Endothelial cell of umbilical vein (primary cell): ENCODE results near the gene EGLN1. TPM values are rescaled to one million over a fixed set of nuclear protein-coding genes. Genes with fewer than 3 reads are reported as not detected.

Experiments
- BruUV-seq: library from RNA; stranded (reverse); fragments of 400-500 nt; replicated peaks from 2 replicates; lab custom pipeline; 2021; lab: Mats Ljungman, UMichigan
- CTCF ChIA-PET: fragments of 300-600, 350-600 bp; sonication (Branson Sonifier 250); formaldehyde crosslinking; loops from one replicate; lab custom pipeline; 2021; ENCODE audit warnings: antibody characterized with exemption, inconsistent platforms; lab: Charles Lee
- POLR2A ChIA-PET: fragments of 300-600, 350-600 bp; sonication (Branson Sonifier 250); formaldehyde crosslinking; loops from one replicate; lab custom pipeline; 2021; ENCODE audit warnings: antibody characterized with exemption, inconsistent platforms; lab: Charles Lee
- DNase-seq: peaks from one replicate; pipeline ENCODE4 v3.0.0-alpha.2; 2011; ENCODE audit warnings: low read depth, low spot score
- FAIRE-seq: peaks from 2 replicates; lab custom pipeline; 2011; peaks lifted over from hg19 to GRCh38; lab: Jason Lieb, UNC
- H2AFZ ChIP-seq: 2 replicates; pipeline ENCODE4 v1.6.0; 2012; ENCODE audit warnings: low read depth, low read length, control low read depth, inconsistent platforms
- H3K27ac ChIP-seq: 2 replicates; pipeline ENCODE4 v1.5.1; 2011; ENCODE audit warnings: low read depth, mild to moderate bottlenecking, control low read depth, low read length, moderate library complexity; ENCODE audit not compliant: insufficient read depth
- H3K27me3 ChIP-seq, 2 experiments: 2 replicates each; pipeline versions ENCODE4 v1.6.0 to v1.6.1; 2011; ENCODE audit warnings: low read length in 2 of 2, mixed read lengths in 1 of 2; ENCODE audit not compliant: control insufficient read depth in 2 of 2, insufficient read depth in 2 of 2
- H3K36me3 ChIP-seq, 2 experiments: 2 replicates in 1 of 2; 3 replicates in 1 of 2; pipeline ENCODE4 v1.5.1; 2011; ENCODE audit warnings: low read length in 2 of 2, mild to moderate bottlenecking in 1 of 2, moderate library complexity in 1 of 2; ENCODE audit not compliant: control insufficient read depth in 2 of 2, insufficient read depth in 2 of 2; ENCODE audit errors: extremely low read depth in 1 of 2
- H3K4me1 ChIP-seq: 3 replicates; pipeline ENCODE4 v1.5.1; 2011; ENCODE audit warnings: mild to moderate bottlenecking, low read length; ENCODE audit not compliant: control insufficient read depth, insufficient read depth; ENCODE audit errors: extremely low read depth
- H3K4me2 ChIP-seq: 2 replicates; pipeline ENCODE4 v1.6.1; 2011; ENCODE audit warnings: low read length, control low read depth, mixed read lengths; ENCODE audit not compliant: insufficient read depth
- H3K4me3 ChIP-seq, 3 experiments: fragments of 200-600 bp in 1 of 3; sonication (generic), shearing (Covaris generic) in 1 of 3; replicated peaks in 1 of 3; 2 replicates each; pipeline ENCODE4 v1.5.1; 2011 to 2016; ENCODE audit warnings: control low read depth in 3 of 3, low read length in 3 of 3, mild to moderate bottlenecking in 2 of 3, inconsistent platforms in 1 of 3, low read depth in 1 of 3, moderate library complexity in 1 of 3; ENCODE audit not compliant: insufficient read depth in 1 of 3
- H3K79me2 ChIP-seq: 2 replicates; pipeline ENCODE4 v1.6.0; 2012; ENCODE audit warnings: low read length, inconsistent platforms; ENCODE audit not compliant: control insufficient read depth, insufficient read depth
- H3K9ac ChIP-seq: replicated peaks from 2 replicates; pipeline ENCODE3; 2011; ENCODE audit warnings: low read length, control low read depth; ENCODE audit not compliant: insufficient read depth; ENCODE audit errors: extremely low read depth
- H3K9me1 ChIP-seq: replicated peaks from 3 replicates; pipeline ENCODE4 v1.6.0; 2011; ENCODE audit warnings: mild to moderate bottlenecking, low read length; ENCODE audit not compliant: control insufficient read depth, insufficient read depth; ENCODE audit errors: extremely low read depth
- H3K9me3 ChIP-seq: replicated peaks from 2 replicates; pipeline ENCODE4 v1.5.1; 2012; ENCODE audit warnings: low read length, inconsistent platforms; ENCODE audit not compliant: control insufficient read depth, insufficient read depth
- H4K20me1 ChIP-seq: replicated peaks from 2 replicates; pipeline ENCODE3; 2011; ENCODE audit warnings: mild to moderate bottlenecking, low read length; ENCODE audit not compliant: control insufficient read depth, insufficient read depth; ENCODE audit errors: extremely low read depth
- EZH2 ChIP-seq: IDR thresholded peaks from 2 replicates; pipeline ENCODE4 v1.6.1; 2012; ENCODE audit warnings: borderline replicate concordance, low read depth, mild to moderate bottlenecking, moderate library complexity, low read length, inconsistent platforms; ENCODE audit not compliant: severe bottlenecking
- FOS ChIP-seq: IDR thresholded peaks from 2 replicates; pipeline ENCODE4 v1.6.1; 2011; ENCODE audit warnings: mild to moderate bottlenecking, low read length, moderate library complexity, borderline replicate concordance; ENCODE audit not compliant: insufficient read depth
- GATA2 ChIP-seq: IDR thresholded peaks from 2 replicates; pipeline ENCODE4 v1.7.0; 2011; ENCODE audit warnings: low read depth, mild to moderate bottlenecking, moderate library complexity, mixed read lengths, low read length; ENCODE audit not compliant: insufficient read length, insufficient read depth
- JUN ChIP-seq: IDR thresholded peaks from 2 replicates; pipeline ENCODE4 v1.6.1; 2011; ENCODE audit warnings: borderline replicate concordance, low read depth; ENCODE audit not compliant: insufficient read length, insufficient read depth
- MAX ChIP-seq: IDR thresholded peaks from 2 replicates; pipeline ENCODE4 v1.6.1; 2011; ENCODE audit not compliant: insufficient read depth, insufficient read length
- MYC ChIP-seq: IDR thresholded peaks from one replicate; pipeline ENCODE4 v1.6.1; 2011; ENCODE audit warnings: mild to moderate bottlenecking, low read depth, low read length
- POLR2A ChIP-seq: IDR thresholded peaks from 2 replicates; pipeline ENCODE4 v1.6.1; 2012; ENCODE audit warnings: low read depth, mild to moderate bottlenecking, control low read depth, low read length
- POLR2AphosphoS5 ChIP-seq: IDR thresholded peaks from 2 replicates; pipeline ENCODE4 v1.6.1; 2012; ENCODE audit warnings: low read depth, mild to moderate bottlenecking, control low read depth, low read length, moderate library complexity; ENCODE audit not compliant: insufficient read depth
- dilution Hi-C: fragments of 300-500 bp; cut with MboI; formaldehyde crosslinking; loops from one replicate; pipeline ENCODE4 v1.15.0; 2019; ENCODE audit warnings: low sequenced_read_pairs; ENCODE audit not compliant: extremely low pct_ligation_motif_present
- intact Hi-C: fragments of 100-400 bp; cut with micrococcal nuclease; formaldehyde crosslinking; loops from one replicate; pipeline ENCODE4 v1.10.0; 2022
- polyA plus RNA-seq, 4 experiments: library from polyadenylated mRNA; depleted of rRNA in 3 of 4; stranded (reverse) in 3 of 4; unstranded in 1 of 4; fragments of >200 nt; gene quantifications; 2 replicates each; pipeline versions ENCODE4 v1.2.1 to v1.2.3, GENCODE V29; 2011 to 2012; ENCODE audit warnings: missing spikeins in 1 of 4
- total RNA-seq: library from RNA; stranded (reverse); gene quantifications from 2 replicates; pipeline ENCODE4 v1.2.3, GENCODE V29; 2021
- TF ChIP-seq, protein P1 (sequence below), 2 donors: IDR thresholded peaks; 1 replicate in 1 of 2; 2 replicates in 1 of 2; pipeline ENCODE4 v1.5.1; 2011; ENCODE audit warnings: low read length in 2 of 2, mild to moderate bottlenecking in 2 of 2, moderate library complexity in 2 of 2, control low read depth in 1 of 2, inconsistent platforms in 1 of 2, low read depth in 1 of 2; ENCODE audit not compliant: insufficient read depth in 1 of 2; ENCODE audit errors: extremely low read depth in 1 of 2

EGLN1 gene
- total and polyA plus RNA-seq, 2 donors (not counting 3 experiments of a cell fraction or from before 2014, with no cell fraction given), result 13.7 to 38.1 TPM

DNA sequence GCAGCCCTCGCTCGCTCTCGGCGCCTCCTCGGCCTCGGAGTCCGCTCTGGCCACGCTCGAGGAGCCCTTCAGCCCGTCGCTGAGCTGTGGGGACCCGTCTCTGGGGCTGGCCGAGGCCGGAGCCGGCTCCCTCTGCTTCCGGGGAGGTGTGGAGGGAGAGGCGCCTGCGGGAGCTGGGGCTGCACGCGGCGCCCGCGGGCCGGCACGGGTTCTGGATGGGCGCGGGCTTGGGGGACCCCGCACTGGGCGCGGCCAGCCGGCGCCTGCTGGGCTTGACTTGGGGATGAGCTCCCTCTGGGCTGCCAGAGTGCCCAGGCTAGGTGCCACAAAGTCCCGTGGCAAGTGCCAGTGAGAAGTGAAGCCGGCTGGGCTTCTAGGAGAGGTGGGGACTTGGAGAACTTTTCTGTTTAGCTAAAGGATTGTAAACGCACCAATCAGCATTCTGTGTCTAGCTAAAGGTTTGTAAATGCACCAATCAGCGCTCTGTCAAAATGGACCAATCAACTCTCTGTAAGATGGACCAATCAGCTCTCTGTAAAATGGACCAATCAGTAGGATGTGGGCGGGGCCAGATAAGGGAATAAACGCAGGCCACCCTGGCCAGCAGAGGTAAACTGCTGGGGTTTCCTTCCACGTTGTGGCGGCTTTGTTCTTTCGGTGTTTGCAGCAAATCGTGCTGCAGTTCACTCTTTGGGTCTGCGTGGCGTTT lies 104.6 kb downstream of the EGLN1 start:
- DNase-seq, result no peak
- H3K9me3 ChIP-seq, result no peaks in the 10 kb centered on the region
- POLR2A ChIA-PET, result no interaction called here
- no peak overlapping the region for H3K4me3 ChIP-seq
- H4K20me1 ChIP-seq, result no peaks in the 10 kb centered on the region
- H3K9ac ChIP-seq, result no peak overlapping the region
- H3K9me1 ChIP-seq, result no peaks in the 10 kb centered on the region
- H3K4me1 ChIP-seq, result no peaks in the 10 kb centered on the region
- no peak overlapping the region for H3K4me2 ChIP-seq
- CTCF ChIA-PET, result interaction anchor here (0.6 to 2.0 kb wide), 5 partner anchors 16 to 285 kb away, joined by 3 to 5 read pairs (median 4); no protein-coding TSS in a partner anchor
- dilution Hi-C loops (no loop called here), intact Hi-C loops (loop anchor here (2.0 to 5.0 kb wide), 2 partner anchors 19 to 75 kb away; partner anchors contain the start of genes EXOC8 and GNPAT)
- H3K36me3 ChIP-seq, result no peaks in the 10 kb centered on the region
- H2AFZ ChIP-seq, result no peak overlapping the region
- FAIRE-seq, result no peak
- no TSS peak for BruUV-seq
- H3K27ac ChIP-seq, result no peak overlapping the region
- no peak for TF ChIP-seq GATA2
- no peak for TF ChIP-seq POLR2AphosphoS5
- no peak for TF ChIP-seq EZH2
- no peak for TF ChIP-seq FOS
- TF ChIP-seq MAX, result no peak
- no peak for TF ChIP-seq POLR2A
- TF ChIP-seq JUN, result no peak
- TF ChIP-seq MYC, result no peak
- TF ChIP-seq, protein P1, sequence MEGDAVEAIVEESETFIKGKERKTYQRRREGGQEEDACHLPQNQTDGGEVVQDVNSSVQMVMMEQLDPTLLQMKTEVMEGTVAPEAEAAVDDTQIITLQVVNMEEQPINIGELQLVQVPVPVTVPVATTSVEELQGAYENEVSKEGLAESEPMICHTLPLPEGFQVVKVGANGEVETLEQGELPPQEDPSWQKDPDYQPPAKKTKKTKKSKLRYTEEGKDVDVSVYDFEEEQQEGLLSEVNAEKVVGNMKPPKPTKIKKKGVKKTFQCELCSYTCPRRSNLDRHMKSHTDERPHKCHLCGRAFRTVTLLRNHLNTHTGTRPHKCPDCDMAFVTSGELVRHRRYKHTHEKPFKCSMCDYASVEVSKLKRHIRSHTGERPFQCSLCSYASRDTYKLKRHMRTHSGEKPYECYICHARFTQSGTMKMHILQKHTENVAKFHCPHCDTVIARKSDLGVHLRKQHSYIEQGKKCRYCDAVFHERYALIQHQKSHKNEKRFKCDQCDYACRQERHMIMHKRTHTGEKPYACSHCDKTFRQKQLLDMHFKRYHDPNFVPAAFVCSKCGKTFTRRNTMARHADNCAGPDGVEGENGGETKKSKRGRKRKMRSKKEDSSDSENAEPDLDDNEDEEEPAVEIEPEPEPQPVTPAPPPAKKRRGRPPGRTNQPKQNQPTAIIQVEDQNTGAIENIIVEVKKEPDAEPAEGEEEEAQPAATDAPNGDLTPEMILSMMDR (IDR thresholded peaks at IDR 0.05; ENCODE audit: extremely low read depth in 1 of 2, insufficient read depth in 1 of 2, low read depth in 1 of 2, low read length in 2 of 2), result no peak
- no peaks in the 10 kb centered on the region for H3K27me3 ChIP-seq
- H3K79me2 ChIP-seq, result no peaks in the 10 kb centered on the region
